MM.1S (cell line): Measurements from ENCODE around the gene USP17L10.
"Not testable (repeated sequence)": the region's sequence is repeated elsewhere in the genome, so short reads cannot be mapped to it uniquely, and the experiment has no call there.

Source experiments
- EZH2 ChIP-seq: fragments of 300-600 bp; sonication (generic); optimal IDR thresholded peaks from 2 replicates; pipeline ENCODE3; 2017; ENCODE audit warnings: low read depth, mild to moderate bottlenecking, antibody characterized with exemption, low read length, mixed read lengths
- TF ChIP-seq, protein P1 (sequence below): fragments of 300-600 bp; sonication (generic); IDR thresholded peaks from 2 replicates; pipeline ENCODE4 v1.5.1; 2016; ENCODE audit warnings: antibody characterized with exemption, low read length, mixed read lengths

DNA sequence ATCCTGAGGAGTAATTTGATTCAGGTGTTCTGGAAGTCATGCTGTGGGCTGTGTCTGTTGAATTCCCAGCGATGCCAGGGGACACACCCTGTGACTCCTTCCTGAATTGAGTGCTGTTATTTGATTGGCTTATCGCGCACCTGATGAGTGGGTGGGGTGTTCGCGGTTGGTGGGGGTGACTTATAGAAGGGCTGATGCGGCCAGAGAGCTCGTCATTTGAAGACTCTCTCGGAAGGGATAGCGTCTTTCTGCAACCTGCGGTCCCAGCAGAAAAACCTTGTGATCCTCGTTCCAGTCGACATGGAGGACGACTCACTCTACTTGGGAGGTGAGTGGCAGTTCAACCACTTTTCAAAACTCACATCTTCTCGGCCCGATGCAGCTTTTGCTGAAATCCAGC is 47.4 kb downstream of the USP17L10 start, which contains the start of gene USP17L20:
- TF ChIP-seq, protein P1, sequence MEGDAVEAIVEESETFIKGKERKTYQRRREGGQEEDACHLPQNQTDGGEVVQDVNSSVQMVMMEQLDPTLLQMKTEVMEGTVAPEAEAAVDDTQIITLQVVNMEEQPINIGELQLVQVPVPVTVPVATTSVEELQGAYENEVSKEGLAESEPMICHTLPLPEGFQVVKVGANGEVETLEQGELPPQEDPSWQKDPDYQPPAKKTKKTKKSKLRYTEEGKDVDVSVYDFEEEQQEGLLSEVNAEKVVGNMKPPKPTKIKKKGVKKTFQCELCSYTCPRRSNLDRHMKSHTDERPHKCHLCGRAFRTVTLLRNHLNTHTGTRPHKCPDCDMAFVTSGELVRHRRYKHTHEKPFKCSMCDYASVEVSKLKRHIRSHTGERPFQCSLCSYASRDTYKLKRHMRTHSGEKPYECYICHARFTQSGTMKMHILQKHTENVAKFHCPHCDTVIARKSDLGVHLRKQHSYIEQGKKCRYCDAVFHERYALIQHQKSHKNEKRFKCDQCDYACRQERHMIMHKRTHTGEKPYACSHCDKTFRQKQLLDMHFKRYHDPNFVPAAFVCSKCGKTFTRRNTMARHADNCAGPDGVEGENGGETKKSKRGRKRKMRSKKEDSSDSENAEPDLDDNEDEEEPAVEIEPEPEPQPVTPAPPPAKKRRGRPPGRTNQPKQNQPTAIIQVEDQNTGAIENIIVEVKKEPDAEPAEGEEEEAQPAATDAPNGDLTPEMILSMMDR, result not testable (repeated sequence)
- not testable (repeated sequence) for TF ChIP-seq EZH2
